GM21390 (cell line): Measurements from ENCODE around the gene DNAJC6.

Experiments used
- ATAC-seq: cut with Tn5 transposase; IDR thresholded peaks from one replicate; pipeline ENCODE4 v1.9.1; 2021; ENCODE audit not compliant: unreplicated experiment

DNAJC6 gene

GRCh38 chr1:65399003-65399402 lies 89.7 kb downstream of the DNAJC6 start:
- ATAC-seq, result no peak

DNA sequence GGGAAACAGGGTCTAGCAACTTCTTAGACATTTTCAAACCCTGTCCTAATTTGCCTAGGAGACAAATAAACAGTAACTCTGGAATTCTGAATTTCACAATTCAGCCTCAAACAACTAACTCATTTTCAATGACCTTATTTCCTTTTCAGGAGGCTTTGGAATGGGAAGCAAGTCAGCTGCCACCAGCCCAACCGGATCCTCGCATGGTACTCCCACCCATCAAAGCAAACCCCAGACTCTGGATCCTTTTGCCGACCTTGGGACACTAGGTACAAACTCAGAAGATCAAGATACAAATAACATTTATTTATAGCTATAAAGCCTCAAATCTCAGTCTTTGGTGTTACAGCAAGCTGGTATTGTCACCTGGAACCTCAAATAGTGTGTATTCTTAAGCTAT lies 92.3 kb downstream of the DNAJC6 start:
- no peak for ATAC-seq

DNA sequence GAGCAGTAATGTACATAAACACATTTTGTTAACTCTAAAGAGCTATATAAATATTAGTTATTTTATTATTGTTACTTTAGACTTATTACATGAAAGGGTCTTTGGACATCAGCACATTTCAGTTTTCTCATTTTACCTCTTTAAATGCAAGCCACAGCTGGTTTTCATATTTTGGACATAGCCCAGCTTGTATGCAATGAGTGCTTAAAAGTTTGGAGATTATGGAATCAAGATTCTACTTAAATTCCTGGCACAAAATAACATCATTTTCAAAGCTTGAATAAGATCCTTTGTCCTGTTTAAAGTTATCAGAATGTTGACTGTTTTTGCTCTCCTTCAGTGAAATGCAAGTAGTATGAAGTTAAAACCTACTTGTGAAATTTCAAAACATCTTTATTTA lies 95.6 kb downstream of the DNAJC6 start:
- no peak for ATAC-seq

- ATAC-seq, result no peak
Observed at GRCh38 chr1:65407877-65408276, 98.5 kb downstream of the DNAJC6 start.

DNA sequence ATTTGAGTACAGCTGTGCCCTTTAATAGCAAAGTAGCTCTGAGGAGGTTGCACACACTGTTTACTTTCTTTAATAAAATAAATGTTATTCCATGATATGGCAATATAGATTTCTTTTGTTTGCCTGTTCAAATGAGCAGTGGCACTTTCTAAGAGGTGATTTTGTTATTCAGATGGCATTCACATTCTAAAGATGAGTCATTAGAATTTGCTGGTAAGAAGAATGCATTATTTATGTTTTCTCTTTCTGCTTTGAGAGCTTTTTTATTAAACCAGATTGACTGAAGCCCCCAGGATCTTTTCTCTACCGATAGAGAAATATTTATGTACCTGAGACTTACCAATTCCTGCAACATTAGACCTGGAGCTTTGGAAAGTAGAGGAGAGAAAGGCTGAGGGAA lies 100.0 kb downstream of the DNAJC6 start:
- no peak for ATAC-seq

- no peak for ATAC-seq
Observed at GRCh38 chr1:65409816-65410326, 100.5 kb downstream of the DNAJC6 start.

DNA sequence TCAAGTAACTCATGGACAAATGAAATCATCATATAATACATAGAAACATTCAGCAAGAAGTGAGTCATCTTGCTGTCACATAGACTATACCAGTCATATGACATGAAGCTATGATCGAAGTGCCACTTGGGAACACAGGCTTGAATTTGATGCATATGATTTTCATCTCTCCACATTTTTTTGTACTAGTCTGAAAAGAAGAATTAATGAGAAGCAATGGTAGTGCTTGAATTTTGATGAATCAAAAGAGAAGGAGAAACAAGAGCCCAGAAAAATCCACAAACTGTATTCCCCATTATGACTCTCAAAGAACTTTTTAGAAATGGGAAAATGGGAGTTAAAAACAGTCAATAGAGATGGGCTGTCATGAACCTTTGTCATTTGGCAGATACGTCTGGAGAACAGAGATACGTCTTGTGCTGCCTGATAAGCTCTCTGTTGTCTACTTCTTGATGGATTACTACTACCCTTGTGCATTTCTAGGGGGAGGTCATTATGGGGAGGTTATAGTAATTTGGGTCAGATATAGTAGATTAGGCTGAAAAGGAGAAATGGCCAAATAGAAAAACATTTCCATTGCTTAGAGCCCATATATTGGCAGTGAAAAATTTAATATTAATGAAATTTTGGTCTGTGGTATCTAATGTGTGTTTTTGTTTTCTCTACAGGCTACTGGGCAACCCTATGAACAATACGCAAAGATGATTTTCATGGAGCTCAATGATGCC lies 103.1 kb downstream of the DNAJC6 start:
- no peak for ATAC-seq

GRCh38 chr1:65412984-65413375 lies 103.6 kb downstream of the DNAJC6 start:
- no peak for ATAC-seq

DNA sequence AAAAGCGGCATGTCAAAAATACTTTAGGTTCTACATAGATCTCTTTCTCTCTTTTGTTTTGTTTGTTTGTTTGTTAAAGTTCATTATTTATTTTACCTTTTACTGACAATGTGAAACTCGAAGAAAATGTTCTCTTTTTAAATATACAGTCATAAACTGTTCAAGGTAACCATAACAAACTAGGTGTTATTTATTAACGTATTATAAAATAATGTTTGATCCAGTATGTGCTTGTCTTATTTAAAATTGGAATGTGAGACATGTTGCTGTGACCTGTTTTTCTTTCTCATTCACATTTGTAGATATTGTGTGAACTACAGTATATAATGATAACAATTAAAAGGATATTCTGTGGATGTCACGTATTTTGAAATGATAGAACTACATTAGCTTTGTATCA lies 105.2 kb downstream of the DNAJC6 start:
- no peak for ATAC-seq

- no peak for ATAC-seq
Observed at GRCh38 chr1:65416767-65417166, 107.4 kb downstream of the DNAJC6 start.

DNA sequence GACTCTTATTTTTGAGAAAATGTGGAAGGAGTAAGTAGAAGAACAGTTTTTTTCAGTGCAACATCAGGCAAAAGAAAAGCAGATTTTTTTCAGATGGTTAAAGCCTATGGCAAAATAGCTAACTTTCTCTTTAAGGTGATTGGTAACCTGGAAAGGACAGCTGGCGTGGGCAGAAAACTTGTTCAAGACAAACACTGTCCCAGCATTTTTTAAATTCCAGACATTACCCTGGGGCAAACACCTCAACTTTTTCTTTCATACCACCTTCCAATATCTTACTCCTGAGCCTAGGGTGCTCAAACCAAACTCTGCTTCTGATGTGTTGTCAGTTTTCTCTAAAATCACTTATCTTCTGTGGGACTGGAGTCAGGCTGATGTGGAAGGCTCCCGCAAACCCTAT lies 108.4 kb downstream of the DNAJC6 start:
- no peak for ATAC-seq

DNA sequence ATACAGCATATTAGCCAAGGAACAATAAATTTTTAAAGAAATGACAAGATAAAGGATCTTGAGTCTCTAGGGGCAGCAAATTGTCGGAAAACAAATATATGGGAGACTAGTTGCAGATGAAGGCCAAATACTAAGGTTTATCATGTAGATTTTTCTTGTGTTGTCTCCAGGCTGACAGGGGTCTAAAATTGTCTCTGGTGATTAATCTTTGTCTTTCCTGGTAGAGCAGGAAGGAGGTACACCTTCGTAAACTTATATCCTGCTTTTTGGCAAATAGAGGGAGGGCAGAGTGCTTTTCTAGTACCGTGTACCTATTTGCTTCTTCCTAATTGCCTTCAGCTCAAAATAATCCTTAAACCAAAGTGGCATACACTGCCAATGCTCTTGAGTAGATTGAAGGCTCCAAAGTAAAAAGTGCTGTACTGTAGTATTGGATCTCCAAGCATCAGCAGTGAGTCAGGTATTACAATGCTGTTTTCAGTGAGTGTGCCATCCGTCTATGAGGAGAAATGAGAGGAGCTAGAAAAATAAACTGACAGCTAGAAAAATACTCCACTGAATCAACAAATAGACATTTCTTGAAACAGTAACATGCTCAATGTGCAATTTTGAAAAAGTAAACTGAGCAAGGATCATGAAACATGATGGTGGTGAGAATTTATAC lies 109.3 kb downstream of the DNAJC6 start:
- no peak for ATAC-seq

GRCh38 chr1:65419681-65420589 lies 110.6 kb downstream of the DNAJC6 start:
- peak; percentile 91 for ATAC-seq

DNA sequence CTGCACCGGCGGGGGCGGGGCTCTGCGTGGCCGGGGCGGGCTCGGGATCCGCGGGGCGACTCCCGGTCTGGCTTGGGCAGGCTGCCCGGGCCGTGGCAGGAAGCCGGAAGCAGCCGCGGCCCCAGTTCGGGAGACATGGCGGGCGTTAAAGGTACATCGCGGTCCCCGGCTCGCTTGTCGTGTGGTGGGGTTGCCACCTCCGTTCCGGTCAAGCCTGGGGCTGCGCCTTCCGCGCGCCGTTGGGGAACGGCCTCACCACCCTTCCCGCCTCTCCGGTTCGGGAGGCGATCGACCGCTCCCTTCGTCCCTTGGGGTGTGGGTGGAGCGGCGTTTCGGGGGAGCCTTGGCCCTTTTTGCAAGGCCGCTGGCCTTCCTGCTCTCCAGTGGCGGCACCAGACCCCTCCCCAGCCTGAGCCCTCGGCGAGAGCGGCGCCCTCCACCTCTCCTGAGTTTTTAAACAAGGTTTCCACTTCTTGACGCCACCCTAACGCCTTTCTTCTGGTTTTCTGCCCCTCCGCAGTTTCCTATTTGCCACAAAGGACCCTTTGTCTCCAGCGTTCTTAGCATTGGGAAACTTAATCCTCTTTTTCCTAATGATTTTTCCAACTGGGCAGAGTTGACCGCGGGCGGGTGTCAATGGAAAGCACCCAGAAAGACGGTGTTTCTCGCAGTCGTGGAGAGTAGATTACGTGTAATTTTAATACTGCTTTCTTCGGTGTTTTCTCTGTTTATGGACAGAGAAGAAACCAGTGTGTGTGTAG lies 111.4 kb downstream of the DNAJC6 start, which contains the start of the genes LEPR and LEPROT:
Gene LEPR, plus strand, starts transcription at position 79 of the 761 bp plus-strand sequence. CDS start 144,898 bp downstream, outside the sequence.
Gene LEPROT, plus strand, starts transcription at position 79 of the 761 bp plus-strand sequence. Its CDS starts 57 bp downstream, at position 136.
- ATAC-seq, result peak; percentile 54

- no peak for ATAC-seq
Observed at GRCh38 chr1:65421351-65422025, 112.1 kb downstream of the DNAJC6 start.

DNA sequence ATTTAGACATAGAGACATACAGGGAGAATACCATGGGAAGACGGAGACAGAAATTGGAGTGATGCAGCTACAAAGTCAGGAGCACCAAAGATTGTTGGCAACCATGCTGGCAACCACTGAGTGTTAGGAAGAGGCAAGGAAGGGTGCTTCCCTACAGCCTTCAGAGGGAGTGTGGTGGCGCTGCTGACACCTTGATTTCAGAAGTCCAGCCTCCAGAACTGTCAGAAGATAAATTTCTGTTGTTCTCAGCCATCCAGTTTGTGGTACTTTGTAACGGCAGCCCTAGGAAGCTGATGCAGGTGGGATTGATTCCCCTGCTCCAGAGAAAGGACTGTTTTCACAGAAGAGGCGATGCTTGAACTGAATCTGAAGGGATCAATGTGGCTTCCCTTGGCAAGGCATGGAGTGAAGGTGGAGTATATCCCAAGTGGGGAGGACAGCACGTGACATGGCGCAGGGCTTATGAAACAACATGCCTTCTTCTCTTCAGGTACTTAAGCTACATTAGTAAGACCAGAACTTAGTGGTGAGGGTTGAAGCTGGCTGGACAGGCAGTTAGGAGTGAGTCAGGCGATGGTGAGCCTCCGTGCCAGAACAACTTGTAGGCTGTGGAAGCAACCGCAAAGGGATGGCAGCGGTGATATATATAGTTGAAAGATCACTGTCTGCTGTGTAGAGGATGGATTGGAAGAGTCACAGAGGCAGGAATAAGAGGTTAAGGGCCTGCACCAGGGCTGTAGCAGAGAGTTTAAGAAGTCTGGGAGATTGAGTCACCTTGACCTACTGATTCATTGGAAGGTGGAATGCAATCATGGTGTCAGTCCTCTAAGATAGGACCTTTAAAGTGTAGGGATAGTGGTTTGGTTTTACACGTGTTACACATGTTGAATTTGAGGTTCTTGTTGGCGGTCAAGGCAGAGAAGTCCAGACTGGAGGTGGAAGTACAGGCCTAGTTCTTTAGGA lies 113.2 kb downstream of the DNAJC6 start:
- no peak for ATAC-seq

DNA sequence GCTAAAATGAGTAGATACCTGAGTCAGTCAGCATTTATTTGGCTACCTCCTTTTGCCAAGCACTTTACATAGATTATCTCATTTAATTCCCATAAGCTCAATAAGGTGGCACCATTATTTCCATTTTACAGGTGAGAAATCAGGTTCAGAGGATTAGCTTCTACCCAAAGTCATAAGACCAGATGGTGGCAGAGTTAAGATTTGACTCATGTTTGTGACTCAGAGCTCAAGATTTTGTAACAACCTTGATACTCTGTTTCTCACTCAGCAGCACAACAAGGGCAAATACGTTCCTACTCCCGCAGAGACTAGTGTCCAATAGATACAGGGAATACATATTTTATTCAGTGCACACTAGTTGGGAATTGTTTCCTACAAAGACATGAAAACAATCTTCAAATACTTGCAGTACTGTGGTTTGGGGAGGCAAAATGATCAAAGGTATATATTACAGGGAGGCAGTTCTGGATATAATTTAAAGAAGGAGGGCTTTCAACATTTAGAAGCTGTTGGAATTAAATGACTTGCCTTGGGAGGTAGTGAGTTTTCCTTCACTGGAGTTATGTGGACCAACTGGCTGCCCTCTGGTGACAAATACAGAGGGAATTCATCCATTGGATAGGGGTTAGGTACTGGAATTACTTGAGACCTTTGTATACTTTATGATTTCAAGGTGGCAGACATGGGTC lies 114.7 kb downstream of the DNAJC6 start:
- ATAC-seq, result no peak

GRCh38 chr1:65424573-65424889 lies 115.2 kb downstream of the DNAJC6 start:
- no peak for ATAC-seq
